ENCODE measurements around the gene ANAPC2.

ANAPC2 gene, protein sequence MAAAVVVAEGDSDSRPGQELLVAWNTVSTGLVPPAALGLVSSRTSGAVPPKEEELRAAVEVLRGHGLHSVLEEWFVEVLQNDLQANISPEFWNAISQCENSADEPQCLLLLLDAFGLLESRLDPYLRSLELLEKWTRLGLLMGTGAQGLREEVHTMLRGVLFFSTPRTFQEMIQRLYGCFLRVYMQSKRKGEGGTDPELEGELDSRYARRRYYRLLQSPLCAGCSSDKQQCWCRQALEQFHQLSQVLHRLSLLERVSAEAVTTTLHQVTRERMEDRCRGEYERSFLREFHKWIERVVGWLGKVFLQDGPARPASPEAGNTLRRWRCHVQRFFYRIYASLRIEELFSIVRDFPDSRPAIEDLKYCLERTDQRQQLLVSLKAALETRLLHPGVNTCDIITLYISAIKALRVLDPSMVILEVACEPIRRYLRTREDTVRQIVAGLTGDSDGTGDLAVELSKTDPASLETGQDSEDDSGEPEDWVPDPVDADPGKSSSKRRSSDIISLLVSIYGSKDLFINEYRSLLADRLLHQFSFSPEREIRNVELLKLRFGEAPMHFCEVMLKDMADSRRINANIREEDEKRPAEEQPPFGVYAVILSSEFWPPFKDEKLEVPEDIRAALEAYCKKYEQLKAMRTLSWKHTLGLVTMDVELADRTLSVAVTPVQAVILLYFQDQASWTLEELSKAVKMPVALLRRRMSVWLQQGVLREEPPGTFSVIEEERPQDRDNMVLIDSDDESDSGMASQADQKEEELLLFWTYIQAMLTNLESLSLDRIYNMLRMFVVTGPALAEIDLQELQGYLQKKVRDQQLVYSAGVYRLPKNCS

DNA sequence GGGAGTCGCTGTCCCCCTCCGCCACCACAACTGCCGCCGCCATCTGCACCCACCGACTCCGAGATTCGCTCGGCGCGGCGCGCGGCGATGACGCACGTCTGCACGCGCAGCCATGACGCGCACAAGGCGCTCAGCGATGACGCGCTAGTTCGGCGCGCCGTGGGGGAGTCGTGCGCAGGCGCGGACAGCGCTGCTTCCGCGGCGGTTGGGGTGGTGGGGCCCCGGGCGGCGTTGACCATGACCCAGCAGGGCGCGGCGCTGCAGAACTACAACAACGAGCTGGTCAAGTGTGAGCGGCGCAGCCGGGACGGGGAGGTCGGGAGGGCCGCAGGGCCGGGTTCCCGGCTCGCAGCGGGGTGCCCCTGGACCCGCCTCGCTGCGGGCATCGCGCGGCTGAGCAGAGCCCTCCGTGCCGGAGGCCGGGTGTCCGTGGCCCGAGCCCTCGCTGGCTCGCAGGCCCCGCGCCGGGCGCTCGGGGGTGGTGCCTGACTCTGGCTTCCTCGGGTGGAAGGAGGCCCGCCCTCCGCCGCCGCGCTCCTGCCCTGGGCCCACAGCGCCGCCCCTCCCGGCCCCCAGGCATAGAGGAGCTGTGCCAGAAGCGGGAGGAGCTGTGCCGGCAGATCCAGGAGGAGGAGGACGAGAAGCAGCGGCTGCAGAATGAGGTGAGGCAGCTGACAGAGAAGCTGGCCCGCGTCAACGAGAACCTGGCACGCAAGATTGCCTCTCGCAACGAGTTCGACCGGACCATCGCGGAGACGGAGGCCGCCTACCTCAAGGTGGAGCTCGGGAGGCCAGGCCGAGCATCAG is at the start of gene ANAPC2, which contains the start of gene SSNA1:
ANAPC2 (minus strand) TSS at position 71 of the 807 bp plus-strand sequence; CDS start at position 43, 28 bp downstream.
SSNA1 (plus strand) TSS at position 187 of the 807 bp plus-strand sequence; CDS start at position 238, 51 bp downstream.
- peak; percentile 91 for DNase-seq (ENCODE audit: low read depth)

GRCh38 chr9:137236936-137237421 is 48.6 kb upstream of the ANAPC2 start:
- no peak for DNase-seq (ENCODE audit: low read depth)

GRCh38 chr9:137236238-137236935 is 48.0 kb upstream of the ANAPC2 start:
- DNase-seq (ENCODE audit: low read depth) = peak; percentile 79

DNA sequence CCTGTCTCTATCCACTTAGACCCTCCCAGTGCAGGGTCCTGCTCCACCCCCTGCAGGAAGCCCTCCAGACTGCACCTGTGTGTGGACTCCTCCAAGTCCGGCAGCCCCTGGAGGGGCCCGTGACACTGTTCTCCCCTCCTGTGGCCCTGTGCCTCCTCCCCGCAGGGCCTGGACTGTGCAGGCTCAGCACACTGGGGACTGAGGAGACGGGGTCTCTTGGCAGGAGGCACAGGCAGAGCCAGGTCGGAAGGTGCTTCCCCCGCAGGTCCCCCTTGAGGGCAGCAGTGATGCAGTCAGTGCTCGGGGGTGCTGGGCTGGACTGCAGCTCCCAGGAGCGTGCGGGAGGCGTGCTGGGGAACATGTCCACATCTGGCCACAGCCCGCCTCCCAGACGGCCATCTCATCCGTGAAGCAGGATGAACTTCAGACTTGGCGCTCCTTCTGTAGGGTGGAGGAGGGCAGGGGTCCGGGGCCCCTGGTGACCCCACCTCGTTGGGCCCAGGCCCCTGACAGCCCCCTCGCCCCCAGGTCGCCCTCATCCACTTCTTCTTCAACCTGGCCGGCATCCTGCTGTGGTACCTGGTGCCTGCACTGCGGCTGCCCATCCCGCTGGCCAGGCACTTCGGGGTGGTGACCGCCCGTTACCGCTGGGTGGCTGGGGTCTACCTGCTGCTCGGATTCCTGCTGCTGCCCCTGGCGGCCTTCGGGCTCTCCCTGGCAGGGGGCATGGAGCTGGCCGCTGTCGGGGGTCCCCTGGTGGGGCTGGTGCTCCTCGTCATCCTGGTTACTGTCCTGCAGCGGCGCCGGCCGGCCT is 47.3 kb upstream of the ANAPC2 start:
- no peak for DNase-seq (ENCODE audit: low read depth)

GRCh38 chr9:137234758-137235423 is 46.5 kb upstream of the ANAPC2 start:
- no peak for DNase-seq (ENCODE audit: low read depth)

- no peak for DNase-seq (ENCODE audit: low read depth)
These were observed 45.8 kb upstream of the ANAPC2 start for GRCh38 chr9:137234055-137234697.

DNA sequence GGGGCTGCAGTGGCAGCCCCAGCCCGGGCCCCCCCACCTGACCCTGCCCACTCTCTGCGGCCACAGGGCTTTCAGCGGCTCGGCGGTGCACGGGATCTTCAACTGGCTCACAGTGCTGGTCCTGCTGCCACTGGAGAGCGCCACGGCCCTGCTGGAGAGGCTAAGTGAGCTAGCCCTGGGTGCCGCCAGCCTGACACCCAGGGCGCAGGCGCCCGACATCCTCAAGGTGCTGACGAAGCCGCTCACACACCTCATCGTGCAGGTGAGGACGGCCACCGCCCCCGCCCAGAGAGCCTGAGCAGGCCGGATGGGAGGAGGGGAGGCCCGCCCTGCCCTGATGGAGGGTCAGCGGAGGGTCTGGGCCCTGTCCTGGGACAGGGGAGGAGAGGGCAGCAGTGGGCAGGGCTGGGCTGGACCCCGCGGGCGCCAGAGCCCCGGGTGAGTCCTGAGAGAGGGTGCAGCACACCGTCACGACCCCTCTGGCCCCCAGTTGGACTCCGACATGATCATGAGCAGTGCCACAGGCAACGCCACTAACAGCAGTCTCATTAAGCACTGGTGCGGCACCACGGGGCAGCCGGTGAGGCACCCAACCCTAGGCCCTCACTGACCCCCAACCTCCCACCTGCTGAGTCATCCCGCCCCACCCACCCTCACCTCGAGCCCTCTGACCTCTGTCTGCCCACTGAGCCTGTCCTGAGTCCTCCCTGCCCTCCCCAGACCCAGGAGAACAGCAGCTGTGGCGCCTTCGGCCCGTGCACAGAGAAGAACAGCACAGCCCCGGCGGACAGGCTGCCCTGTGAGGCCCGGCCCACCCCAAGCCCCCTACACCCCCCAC is 45.0 kb upstream of the ANAPC2 start:
- no peak for DNase-seq (ENCODE audit: low read depth)

GRCh38 chr9:137232510-137232909 is 44.1 kb upstream of the ANAPC2 start:
- DNase-seq (ENCODE audit: low read depth) = no peak

GRCh38 chr9:137232101-137232500 is 43.7 kb upstream of the ANAPC2 start:
- no peak for DNase-seq (ENCODE audit: low read depth)

GRCh38 chr9:137231372-137232039 is 43.1 kb upstream of the ANAPC2 start:
- no peak for DNase-seq (ENCODE audit: low read depth)

- no peak for DNase-seq (ENCODE audit: low read depth)
These were observed 42.5 kb upstream of the ANAPC2 start, which contains the start of gene SLC34A3 for GRCh38 chr9:137230705-137231371. Gene SLC34A3, plus strand, starts transcription at chr9:137230901. Its CDS starts 802 bp downstream, at chr9:137231703.

GRCh38 chr9:137229903-137230704 is 41.7 kb upstream of the ANAPC2 start:
- DNase-seq (ENCODE audit: low read depth) = no peak

GRCh38 chr9:137228968-137229896 is 40.9 kb upstream of the ANAPC2 start:
- no peak for DNase-seq (ENCODE audit: low read depth)

DNA sequence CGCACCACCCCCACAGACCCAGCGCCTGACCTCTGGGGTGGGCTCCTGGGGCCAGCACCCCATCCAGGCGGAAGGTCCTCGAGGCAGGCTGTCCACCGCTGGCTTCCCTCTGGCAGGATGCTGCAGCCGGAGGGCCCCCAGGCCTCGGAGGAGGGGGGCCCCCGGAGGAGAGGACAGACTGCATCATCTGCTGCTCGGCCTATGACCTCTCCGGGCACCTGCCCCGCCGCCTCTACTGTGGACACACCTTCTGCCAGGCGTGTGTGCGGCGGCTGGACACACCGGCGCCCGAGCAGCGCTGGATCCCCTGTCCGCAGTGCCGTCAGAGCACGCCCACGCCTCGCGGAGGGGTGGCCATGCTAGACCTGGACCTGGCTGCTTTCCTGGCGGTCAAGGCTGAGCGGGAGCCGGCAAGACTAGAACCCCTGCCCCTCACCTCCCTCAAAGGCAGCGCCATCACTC is 40.2 kb upstream of the ANAPC2 start:
- DNase-seq (ENCODE audit: low read depth) = no peak

All from stimulated activated CD8-positive, alpha-beta memory T cell treated with anti-CD3 and anti-CD28 coated beads, Interleukin-12 subunit alpha, Interleukin-12 subunit beta, amount 100 ng/mL, for 4 hours (primary cell).